ENCODE results near the gene THOC3. TPM values are rescaled to one million over a fixed set of nuclear protein-coding genes. Genes with fewer than 3 reads are reported as not detected.

The THOC3 gene
- total RNA-seq, 2 experiments from 2014 or later: 58.0 to 74.9 TPM

GRCh38 chr5:175922192-175922885, 45.8 kb downstream of the THOC3 start:
- Histone ChIP-seq H3K27ac (ENCODE audit: low read depth, low read length, poor library complexity, severe bottlenecking) (no peak overlapping the region), H3K4me1 (ENCODE audit: insufficient read depth, low read length, poor library complexity, severe bottlenecking) (no peaks in the 10 kb centered on the region), H4K20me1 (ENCODE audit: insufficient read depth, low read length) (no peaks in the 10 kb centered on the region), H3K36me3 (ENCODE audit: insufficient read depth, low read length) (no peaks in the 10 kb centered on the region), H3K79me2 (ENCODE audit: insufficient read depth, low read depth, low read length) (no peaks in the 10 kb centered on the region), H3K4me2 (ENCODE audit: low read length) (no peak overlapping the region), H2AFZ (ENCODE audit: low read length) (no peak overlapping the region), H3K9me3 (ENCODE audit: low read length) (no peaks in the 10 kb centered on the region), H3K4me3 (ENCODE audit: low read depth, low read length, poor library complexity, severe bottlenecking) (no peak overlapping the region), H3K9me2 (ENCODE audit: insufficient read depth, low read length) (no peaks in the 10 kb centered on the region)
- ChIA-PET CTCF (ENCODE audit: unreplicated experiment) (no interaction called here), POLR2A (no interaction called here)
- TF ChIP-seq CTCF (conservative IDR thresholded peaks at IDR 0.05; ENCODE audit: low read length) (no peak), EZH2phosphoT487 (IDR thresholded peaks at IDR 0.05; ENCODE audit: borderline replicate concordance, low read depth, low read length) (no peak)
- no TSS peak for BruUV-seq (replicated peaks)
- DNase-seq (ENCODE audit: low spot score): no peak
- intact Hi-C loops (cut with micrococcal nuclease; ENCODE audit: unreplicated experiment): no loop called here

DNA sequence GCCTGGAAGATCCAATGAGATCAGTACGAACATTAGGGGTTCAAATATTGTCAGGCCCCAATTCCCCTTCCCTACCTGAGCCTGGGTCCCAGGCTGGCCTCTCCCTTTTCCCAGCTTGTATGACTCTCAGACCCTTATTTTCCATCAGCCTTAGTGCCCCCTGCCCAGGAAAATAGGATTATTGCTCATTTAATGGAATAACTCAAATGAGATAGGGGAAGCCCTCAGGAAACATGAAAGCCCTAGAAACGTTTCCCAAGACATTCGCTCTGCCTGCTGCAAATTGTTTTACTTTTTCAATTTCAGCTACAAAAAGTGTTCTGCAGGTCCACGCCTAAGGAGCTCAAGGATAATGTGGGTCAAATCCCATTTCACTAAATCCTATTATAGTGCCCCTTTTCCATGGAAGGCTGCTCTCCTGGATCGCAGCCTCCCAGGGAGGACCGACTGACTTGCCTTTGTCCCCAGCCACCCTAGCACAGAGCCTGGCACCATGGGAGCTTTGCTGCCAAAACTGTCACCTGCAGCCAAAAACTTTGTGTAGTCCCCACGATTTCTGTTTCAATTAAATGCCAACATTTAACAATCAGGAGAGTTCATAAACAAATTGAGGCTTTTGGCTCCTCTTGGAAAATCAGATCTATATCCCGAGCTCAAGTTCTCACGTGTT, 46.9 kb downstream of the THOC3 start:
- no peaks in the 10 kb centered on the region for H3K4me1 ChIP-seq (ENCODE audit: insufficient read depth, low read length, poor library complexity, severe bottlenecking)
- no peaks in the 10 kb centered on the region for H3K79me2 ChIP-seq (ENCODE audit: insufficient read depth, low read depth, low read length)
- BruUV-seq (replicated peaks): no TSS peak
- no peak for DNase-seq (ENCODE audit: low spot score)
- H3K9me3 ChIP-seq (ENCODE audit: low read length): no peaks in the 10 kb centered on the region
- no peaks in the 10 kb centered on the region for H4K20me1 ChIP-seq (ENCODE audit: insufficient read depth, low read length)
- H3K9me2 ChIP-seq (ENCODE audit: insufficient read depth, low read length): no peaks in the 10 kb centered on the region
- no peaks in the 10 kb centered on the region for H3K36me3 ChIP-seq (ENCODE audit: insufficient read depth, low read length)
- H3K4me3 ChIP-seq (ENCODE audit: low read depth, low read length, poor library complexity, severe bottlenecking): no peak overlapping the region
- TF ChIP-seq CTCF (conservative IDR thresholded peaks at IDR 0.05; ENCODE audit: low read length): no peak
- TF ChIP-seq EZH2phosphoT487 (IDR thresholded peaks at IDR 0.05; ENCODE audit: borderline replicate concordance, low read depth, low read length): no peak
- ChIA-PET POLR2A (interaction anchor here (0.6 kb wide), 1 partner anchor 444 kb away, joined by 3 read pairs; no protein-coding TSS in a partner anchor), CTCF (ENCODE audit: unreplicated experiment) (no interaction called here)
- intact Hi-C loops (cut with micrococcal nuclease; ENCODE audit: unreplicated experiment): no loop called here
- H3K27ac ChIP-seq (ENCODE audit: low read depth, low read length, poor library complexity, severe bottlenecking): no peak overlapping the region
- no peak overlapping the region for H3K4me2 ChIP-seq (ENCODE audit: low read length)
- H2AFZ ChIP-seq (ENCODE audit: low read length): no peak overlapping the region
